Measurements from ENCODE around the gene DNMT3A. TPM values are rescaled to one million over a fixed set of nuclear protein-coding genes. Genes with fewer than 3 reads are reported as not detected.
A peak's percentile ranks its signal among the peaks of the same experiment; 100 is the strongest.
"Not testable (repeated sequence)": the region's sequence is repeated elsewhere in the genome, so short reads cannot be mapped to it uniquely, and the experiment has no call there.

Gene DNMT3A
- total RNA-seq, 1 donor from 2014 or later, result 18.6 TPM

DNA sequence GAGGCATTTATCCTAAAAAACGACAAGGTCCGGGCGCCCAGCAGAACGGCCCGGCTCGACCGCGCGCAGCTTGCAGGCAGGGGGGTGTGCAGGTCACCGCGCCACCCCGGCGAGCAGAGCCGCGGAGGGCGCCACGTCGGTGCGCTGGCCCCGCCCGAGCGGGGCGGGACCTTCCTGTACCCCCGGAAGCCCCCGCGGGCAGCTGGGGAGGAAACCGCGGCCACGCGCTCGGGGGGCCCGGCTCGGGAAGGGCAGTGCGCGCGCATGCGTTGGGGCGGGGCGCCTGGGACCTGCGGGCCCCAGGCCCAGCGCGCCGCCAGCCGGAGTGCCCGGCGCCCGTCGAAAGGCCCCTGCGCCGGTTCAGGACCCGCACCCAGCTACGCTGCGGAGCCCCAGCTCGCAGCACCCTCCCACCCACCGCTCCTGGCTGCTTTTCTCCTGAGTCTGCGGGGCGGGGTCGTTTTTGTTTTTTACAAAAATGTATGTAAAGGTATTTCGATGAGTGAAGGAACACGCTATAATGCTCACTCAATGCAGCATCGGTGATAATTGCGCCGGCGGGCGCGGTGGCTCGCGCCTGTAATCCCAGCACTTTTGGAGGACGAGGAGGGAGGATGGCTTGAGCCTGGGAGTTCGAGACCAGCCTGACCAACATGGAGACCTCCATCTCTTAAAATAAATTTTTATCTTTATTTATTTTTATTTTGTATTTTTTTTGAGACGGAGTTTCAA is 125.6 kb downstream of the DNMT3A start:
- ATAC-seq, result peak; percentile 94
- intact Hi-C loops (cut with DNase I), result no loop called here

DNA sequence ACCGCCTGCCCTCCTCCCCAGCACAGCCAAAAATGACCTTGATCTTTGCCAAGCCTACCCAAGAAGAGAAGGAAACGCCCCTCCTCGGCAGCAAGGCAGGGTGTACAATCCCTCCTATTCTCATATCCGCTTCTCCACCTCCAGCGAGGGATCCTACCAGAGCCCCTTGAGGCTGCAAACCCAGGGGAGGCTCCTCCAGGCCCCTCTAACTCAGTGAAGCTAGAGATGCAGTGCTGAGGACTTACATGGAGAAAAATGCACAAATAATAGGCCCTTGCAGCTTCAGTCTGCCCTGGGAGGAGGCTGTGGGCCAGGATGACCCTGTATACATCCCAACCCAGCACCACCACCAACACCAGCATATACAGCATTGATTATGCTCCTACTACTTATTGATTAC is 126.5 kb downstream of the DNMT3A start:
- intact Hi-C loops (cut with DNase I), result no loop called here
- ATAC-seq, result peak; percentile 3
- DNase-seq (ENCODE audit: missing footprints), result no peak

More for the DNA sequence above, 125.6 kb downstream of the DNMT3A start:
- peak; percentile 89 for DNase-seq (ENCODE audit: missing footprints)

DNA sequence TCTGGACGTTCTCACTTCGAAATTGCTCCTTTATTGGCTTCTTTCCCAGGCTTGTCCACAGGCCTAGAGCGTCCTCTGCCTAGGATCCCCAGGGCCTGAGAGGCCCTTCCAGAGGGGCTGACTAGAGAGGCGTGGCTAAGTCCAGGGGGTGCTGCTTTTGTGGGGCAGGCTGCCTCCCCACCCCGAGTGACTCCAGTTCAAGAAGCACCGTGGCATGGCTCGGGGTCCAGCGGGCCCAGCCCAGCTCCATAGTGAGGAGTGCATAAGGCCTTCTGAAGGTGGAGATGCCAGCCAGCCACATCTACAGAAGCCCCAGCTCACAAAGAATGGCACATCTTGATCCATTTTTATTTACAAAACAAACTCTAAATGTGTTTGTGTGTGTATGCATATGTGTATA is 128.5 kb downstream of the DNMT3A start:
- DNase-seq (ENCODE audit: missing footprints) (no peak), ATAC-seq (no peak)
- intact Hi-C loops (cut with DNase I), result no loop called here

DNA sequence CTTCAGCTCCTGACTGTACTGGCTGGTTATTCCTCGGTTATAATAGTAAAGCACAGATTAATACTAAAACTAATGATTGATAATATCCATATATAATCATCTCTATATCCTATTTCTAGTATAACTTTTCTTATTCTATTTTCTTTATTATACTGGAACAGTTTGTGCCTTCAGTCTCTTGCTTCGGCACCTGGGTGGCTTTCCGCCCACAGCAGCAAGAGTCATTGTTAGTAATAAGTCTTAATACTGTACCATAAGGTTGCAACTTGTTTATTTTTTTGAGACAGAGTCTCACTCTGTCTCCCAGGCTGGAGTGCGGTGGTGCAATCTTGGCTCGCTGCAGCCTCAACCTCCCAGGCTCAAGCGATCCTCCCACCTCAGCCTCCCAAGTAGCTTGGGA is 130.8 kb downstream of the DNMT3A start:
- ATAC-seq; intact Hi-C loops (cut with DNase I); DNase-seq (ENCODE audit: missing footprints): not testable (repeated sequence)

DNA sequence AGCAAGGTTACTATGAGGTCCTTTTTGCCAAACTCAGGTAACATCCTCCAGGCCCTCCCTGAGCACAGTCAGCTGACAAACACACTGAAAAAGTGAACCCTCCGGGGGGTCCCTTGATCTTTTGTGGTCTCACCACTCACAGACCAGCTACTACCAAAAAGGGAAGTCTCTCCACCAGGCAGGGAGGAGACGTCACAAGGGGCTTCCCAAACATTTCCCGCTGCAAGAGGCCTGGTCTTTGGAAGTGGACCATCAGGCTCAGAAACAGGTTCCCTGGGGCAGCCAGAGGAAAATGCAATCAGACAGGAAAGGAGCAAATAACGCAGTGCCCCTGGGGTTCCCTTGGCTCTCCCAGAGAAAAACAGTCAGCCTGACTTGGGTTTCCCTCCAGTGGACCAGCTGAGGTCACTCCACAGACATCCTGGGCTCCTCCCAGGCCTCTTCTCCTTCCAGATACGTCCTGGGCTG is 134.6 kb downstream of the DNMT3A start:
- intact Hi-C loops (cut with DNase I), result no loop called here
- ATAC-seq, result peak; percentile 58
- DNase-seq (ENCODE audit: missing footprints), result no peak

DNA sequence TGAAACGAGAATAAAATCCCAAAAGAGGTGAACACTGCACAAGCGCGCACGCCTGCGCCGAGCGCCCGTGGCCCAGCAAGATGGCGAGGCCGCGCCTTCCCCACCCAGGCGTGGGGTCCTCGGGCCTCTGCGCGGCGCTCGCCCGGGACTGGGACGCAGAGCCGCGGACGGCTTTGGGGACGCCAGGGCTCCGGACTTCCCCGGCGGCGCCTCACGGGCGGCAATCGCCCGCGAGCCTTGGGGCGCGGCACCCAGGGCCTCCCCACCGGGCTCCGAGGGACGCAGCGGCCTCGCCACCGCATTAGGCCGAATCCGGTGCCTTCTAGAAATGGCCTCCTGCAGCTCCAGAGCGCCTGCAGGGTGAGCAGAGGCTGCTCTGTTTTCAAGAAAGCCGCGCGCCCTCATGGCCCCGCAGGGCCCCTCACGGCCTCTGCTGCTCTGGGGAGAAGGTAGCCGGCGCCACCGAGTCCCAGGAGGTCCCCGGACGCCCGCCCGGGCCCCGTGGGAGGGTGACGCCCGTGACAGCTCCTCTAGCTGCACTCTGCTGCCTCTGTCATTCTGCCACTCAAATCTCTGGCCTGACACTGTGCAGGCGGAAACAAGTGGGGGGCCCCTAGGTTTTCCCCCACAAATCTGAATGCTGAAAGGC is 137.4 kb downstream of the DNMT3A start:
- ATAC-seq (peak; percentile 53), DNase-seq (ENCODE audit: missing footprints) (no peak)
- intact Hi-C loops (cut with DNase I), result no loop called here

DNA sequence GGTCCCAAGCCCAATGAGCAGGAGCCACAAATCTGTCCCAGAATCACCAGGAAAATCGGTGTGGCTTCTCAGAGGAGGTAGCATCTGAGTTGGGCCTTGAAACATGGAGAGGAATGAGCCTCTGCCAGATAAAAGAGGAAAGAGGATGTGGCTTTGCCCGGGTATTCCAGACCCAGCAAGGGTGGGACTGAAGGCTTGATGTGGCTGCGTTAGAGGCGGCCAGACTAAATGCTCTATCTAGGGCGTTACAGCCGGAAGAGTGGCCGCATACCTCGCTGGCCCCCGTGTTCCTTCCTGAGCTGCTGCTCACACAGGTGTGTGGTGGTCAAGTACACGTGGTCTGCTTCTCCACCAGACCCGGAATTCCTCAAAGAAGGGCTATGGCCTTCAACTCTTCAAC is 139.4 kb downstream of the DNMT3A start:
- DNase-seq (ENCODE audit: missing footprints), result no peak
- intact Hi-C loops (cut with DNase I), result no loop called here
- ATAC-seq, result no peak

DNA sequence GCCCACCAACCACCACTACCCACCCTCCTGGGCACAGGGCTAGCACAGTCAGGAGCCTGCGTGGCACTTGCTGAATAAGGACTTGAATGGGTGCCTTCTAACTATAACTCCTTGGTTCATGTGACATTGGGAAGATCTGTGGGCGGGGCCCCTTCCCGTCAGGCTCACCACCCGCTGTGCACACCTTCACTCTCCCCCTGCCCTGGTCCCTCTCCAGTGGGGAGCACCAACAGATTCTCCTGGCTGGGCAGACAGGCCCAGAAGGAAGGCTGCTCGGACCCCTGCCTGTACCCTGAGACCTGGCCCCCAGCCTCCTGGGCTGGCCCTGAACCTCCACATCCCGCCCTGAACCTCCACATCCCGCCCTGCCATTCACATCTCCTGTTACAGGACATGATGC is 139.9 kb downstream of the DNMT3A start:
- DNase-seq (ENCODE audit: missing footprints) (no peak), ATAC-seq (no peak)
- intact Hi-C loops (cut with DNase I), result no loop called here

DNA sequence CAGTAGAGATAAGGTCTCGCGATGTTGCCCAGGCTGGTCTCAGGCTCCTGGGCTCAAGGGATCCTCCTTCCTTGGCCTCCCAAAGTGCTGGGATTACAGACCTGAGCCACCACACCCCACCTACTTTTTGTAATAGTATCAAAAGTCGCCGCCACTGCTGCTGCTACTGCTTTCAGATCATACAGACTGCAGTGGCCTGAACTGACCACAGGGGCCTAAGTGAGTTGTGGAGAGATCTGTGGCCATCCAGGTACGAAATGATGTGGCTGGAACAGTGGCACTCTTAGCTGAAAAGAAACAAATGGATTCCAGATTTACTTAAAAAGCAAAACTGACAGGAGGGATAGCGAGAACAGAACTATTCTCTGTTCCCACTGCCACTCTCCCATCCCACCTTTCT is 140.5 kb downstream of the DNMT3A start:
- intact Hi-C loops (cut with DNase I), result no loop called here
- ATAC-seq (no peak), DNase-seq (ENCODE audit: missing footprints) (no peak)

DNA sequence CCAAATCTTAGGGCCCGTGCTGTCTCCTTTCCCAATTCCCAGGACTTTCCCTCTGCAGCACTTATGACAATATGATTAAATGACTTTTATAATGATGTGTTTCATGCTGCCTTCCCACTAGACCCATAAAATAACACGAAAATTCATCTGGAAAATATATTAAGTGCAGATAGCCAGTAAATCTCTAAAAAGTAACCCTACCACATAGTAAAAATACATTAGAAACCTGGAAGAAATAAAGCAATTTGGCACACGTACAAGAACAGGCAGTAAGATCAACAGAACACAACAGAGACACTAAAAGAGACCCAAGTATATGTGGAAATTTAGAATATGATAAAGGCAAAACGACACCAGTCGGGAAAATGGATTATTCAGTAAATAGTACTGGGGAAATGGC is 143.1 kb downstream of the DNMT3A start:
- ATAC-seq, result no peak
- DNase-seq (ENCODE audit: missing footprints), result no peak
- intact Hi-C loops (cut with DNase I), result loop anchor here (5.0 kb wide), 2 partner anchors 66 to 226 kb away; partner anchors contain the start of gene DNAJC27

DNA sequence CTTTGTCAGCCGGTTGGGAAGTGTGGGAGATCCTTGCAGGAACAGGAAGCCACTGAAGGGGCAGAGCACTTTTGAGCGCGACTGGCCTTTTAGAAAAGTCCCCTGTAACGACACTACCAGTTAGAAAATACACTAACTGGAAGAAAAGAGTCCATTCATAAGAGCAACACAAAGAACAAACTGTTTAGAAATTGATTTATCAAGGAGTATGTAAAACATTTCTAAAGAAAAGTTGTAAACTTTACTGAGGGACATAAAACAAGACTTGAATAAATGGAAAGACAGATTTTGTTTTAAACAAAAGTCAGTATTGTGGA is 143.6 kb downstream of the DNMT3A start:
- ATAC-seq (no peak), DNase-seq (ENCODE audit: missing footprints) (no peak)
- intact Hi-C loops (cut with DNase I), result loop anchor here (5.0 kb wide), 2 partner anchors 66 to 226 kb away; partner anchors contain the start of gene DNAJC27

DNA sequence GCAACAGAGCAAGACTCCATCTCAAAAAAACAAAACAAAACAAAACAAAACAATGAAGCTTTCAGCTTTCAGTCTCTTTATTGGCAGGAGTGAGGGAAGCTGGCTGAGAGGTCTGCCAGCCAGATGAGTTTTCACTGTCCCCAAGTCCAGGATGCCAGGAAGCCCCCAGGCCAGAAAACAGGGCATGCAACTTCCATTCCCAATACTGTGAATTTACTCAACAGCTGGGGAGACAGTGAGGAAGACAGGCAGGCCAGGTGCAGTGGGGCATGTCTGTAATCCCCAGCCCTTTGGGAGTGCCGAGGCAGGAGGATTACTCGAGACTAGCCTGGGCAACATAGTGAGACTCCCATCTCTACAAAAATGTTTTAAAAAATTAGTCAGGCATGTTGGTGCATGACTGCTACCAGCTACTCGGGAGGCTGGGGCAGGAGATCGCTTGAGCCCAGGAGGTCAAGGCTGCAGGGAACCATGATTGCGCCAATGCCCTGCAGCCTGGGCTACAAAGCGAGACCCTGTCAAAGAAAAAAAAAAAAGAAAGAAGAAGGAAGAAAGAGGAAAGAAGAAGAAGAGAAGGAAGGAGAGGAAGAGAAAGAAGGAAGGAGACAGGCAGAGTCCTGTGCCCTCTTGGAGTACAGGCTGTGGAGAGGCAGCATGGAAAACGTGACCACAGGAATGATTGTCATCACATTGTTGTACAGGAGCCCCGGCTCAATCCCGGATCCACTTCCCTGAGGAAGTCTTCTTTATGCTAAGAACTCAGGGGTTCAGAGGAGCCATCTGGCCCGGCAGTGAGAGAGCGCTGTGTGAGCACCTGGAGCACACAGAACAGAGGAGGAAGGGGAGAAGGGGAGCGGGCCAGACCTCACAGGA is 144.2 kb downstream of the DNMT3A start:
- intact Hi-C loops (cut with DNase I), result loop anchor here (5.0 kb wide), 2 partner anchors 65 to 225 kb away; partner anchors contain the start of gene DNAJC27

DNA sequence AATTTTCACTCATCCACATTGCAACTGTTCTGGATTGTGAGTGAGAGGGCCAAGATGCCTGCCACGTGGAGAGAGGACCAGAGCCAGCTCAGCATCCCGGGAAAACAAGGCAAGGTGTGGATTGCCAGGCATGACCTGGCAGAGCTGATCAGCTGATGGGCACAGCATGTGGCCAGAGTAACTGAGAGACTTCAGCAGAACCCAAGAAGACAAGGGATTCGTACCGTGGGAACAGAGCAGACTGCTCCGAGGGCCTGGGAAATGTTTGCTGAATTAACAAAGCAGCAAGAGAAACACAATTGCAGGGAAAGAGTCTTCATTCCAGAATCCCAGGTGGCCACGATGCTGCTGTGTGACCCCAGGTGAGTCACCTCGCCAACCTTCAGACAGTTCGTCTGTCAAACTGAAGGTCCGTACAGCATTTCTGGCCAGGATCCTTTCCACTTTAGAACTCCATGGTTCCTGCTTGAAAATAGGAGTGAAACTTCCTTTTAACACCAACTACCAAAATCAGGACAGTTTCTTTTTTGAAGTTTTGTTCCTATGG is 147.1 kb downstream of the DNMT3A start:
- ATAC-seq (no peak), DNase-seq (ENCODE audit: missing footprints) (no peak)
- intact Hi-C loops (cut with DNase I), result loop anchor here (5.0 kb wide), 2 partner anchors 62 to 222 kb away; partner anchors contain the start of gene DNAJC27

More for the DNA sequence above, 144.2 kb downstream of the DNMT3A start:
- ATAC-seq (no peak), DNase-seq (ENCODE audit: missing footprints) (no peak)

DNA sequence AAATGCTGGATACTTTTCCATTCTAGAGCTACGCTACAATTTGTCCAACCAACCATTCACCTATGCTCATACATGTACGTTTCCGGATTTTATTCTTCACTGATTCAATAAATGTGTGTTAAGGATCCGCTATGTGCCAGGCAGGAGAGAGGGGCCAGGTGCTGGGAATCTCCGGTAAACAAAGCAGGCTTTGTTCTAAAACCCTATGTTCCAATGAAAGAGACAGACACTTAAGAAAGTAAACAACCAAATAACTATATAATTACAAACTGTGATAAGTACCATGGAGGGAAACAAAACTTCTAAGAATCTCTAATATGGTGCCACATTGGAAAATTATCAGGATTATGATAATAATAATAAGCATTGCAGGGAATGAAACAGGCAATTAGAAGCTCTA is 151.2 kb downstream of the DNMT3A start:
- ATAC-seq (no peak), DNase-seq (ENCODE audit: missing footprints) (no peak)
- intact Hi-C loops (cut with DNase I), result no loop called here

DNA sequence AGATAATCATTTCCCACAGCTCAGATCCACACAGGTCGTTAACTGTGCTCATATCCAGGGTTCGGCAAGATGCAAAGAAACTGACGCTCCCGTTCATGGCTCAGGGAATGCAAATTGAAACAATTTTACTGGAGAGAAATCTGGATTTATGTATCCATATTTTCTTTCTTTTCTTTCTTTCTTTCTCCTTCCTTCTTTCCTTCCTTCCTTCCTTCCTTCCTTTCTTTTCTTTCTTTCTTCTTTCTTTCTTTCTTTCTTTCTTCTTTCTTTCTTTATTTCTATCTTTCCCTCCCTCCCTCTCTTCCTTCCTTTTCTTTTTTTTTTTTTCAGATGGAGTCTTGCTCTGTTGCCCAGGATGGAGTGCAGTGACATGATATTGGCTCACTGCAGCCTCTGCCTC is 153.3 kb downstream of the DNMT3A start:
- ATAC-seq (no peak), DNase-seq (ENCODE audit: missing footprints) (no peak)
- intact Hi-C loops (cut with DNase I), result no loop called here

DNA sequence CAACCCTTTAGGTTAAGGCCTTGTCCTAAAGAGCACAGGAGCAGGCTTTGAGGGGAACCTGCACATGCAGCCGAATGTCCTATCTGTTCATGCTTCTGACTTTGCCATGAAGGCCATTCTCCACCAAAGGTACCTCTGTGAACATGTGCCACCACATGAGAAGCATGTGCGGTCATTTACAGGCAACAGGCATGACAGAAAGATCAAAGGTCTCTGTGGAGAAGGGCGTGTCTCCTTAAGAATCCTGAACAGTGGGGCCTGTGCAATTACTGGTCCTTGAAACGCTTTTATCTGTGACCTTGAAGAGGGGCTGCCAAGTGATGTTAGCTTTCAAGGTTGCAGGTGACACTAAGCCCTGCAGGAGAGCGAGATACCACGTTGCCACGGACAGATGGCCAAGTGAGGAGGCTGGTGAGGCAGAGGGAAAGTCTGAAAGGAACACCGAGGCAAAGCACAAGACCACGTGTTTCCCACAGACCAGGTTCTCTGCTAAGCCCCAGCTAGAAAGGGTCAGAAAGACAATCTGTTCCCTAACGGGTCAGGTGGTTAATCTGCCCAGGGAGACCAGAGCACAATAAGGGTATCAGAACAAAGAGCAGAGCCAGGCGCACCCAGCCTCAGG is 153.9 kb downstream of the DNMT3A start:
- intact Hi-C loops (cut with DNase I), result no loop called here
- no peak for DNase-seq (ENCODE audit: missing footprints)
- no peak for ATAC-seq

DNA sequence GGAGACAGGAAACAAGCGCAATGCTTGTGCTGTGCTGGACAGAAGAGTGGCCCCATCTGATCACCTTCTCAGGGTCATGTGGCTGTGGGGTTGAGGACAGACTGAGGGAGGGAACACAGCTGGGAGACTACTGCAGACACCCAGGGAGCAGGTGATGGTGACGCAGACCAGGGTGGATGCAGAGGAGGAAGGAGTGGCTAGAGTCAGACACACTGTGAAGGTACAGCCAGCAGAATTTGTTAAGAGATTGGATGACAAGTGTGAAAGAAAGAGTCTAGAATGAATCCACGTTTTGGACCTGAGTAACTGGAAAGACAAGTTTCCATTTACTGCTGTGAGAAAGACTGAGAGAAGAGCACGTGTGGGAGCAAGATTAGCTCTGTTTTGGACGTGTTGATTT is 157.5 kb downstream of the DNMT3A start:
- no peak for ATAC-seq
- no peak for DNase-seq (ENCODE audit: missing footprints)
- intact Hi-C loops (cut with DNase I), result no loop called here

DNA sequence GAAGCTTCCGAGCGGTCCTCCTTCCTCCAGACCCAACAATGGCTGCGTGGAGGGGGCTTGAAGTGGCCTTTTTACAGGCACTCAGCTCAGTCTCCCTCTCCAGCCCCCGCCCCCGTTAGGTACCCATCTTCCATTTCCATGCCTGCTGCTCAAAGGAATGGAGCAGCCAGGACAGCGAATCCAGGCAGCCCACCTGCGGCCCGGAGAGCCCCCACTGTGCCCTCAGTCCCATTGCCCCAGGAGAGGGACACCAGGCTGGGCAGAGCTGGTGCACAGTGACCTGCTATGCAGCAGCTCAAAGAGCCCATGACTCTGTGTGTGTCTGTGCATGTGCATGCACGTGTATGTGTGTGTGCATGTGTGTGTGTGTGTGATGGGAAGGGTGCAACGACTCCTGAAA is 162.7 kb downstream of the DNMT3A start:
- intact Hi-C loops (cut with DNase I), result no loop called here
- no peak for DNase-seq (ENCODE audit: missing footprints)

More for the DNA sequence above, 162.7 kb downstream of the DNMT3A start:
- ATAC-seq, result no peak

Data from Right ventricle myocardium inferior (tissue), 1 donor.